HG03354 (cell line): ENCODE data around the gene COL27A1.

Source experiments
- ATAC-seq: cut with Tn5 transposase; IDR thresholded peaks from one replicate; pipeline ENCODE4 v1.9.1; 2021; ENCODE audit warnings: mild to moderate bottlenecking; ENCODE audit not compliant: unreplicated experiment, poor library complexity, severe bottlenecking

COL27A1 gene

DNA sequence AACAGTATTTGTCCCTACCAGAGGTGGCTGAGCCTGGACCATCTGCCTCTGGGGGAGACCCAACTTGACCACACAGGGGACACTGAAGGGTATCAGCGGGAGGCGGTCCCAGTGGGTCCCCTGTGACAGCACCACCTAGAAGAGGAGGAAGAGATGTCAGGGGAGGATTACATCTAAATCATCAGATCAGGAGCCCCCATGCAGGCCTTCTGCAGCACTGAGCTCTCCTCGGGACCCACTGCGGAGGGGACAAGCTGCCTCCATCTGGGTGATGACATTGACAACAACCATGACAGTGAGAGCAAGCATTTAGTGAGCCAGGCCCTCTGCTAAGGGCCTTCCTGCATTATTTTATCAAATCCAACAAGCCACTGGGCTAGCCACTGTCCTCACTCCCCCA lies 186.7 kb downstream of the COL27A1 start:
- no peak for ATAC-seq

DNA sequence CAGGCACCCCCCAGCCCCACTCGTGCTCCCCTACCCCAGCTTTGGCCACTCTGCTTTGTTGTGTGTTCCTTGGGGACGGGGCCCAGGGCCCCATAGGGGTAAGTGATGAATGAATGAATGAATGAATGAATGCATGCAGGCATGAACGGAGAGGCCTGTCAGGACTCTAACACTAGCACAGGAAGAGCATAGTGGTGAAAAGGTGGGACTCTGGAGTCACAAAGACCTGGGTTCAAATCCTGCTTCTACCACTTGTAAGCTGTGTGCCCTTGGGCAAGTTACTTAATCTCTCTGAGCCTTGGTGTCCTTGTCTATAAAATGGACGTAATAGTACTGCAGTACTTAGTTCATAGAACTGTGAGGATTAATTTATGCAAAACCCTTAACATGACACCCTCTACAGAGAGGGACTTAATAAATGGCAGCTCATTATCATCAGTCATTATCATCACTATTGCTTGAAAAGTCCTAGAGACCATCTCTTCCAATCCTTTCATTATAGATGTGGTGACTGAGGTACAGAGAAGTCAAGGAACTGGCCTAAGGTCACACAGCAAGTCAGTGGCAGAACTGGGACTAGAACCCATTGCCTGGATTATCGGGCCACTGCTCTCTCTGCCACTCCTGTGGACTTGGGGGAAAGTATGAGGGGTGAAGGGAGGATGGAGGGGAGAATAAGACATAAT lies 187.6 kb downstream of the COL27A1 start:
- no peak for ATAC-seq

DNA sequence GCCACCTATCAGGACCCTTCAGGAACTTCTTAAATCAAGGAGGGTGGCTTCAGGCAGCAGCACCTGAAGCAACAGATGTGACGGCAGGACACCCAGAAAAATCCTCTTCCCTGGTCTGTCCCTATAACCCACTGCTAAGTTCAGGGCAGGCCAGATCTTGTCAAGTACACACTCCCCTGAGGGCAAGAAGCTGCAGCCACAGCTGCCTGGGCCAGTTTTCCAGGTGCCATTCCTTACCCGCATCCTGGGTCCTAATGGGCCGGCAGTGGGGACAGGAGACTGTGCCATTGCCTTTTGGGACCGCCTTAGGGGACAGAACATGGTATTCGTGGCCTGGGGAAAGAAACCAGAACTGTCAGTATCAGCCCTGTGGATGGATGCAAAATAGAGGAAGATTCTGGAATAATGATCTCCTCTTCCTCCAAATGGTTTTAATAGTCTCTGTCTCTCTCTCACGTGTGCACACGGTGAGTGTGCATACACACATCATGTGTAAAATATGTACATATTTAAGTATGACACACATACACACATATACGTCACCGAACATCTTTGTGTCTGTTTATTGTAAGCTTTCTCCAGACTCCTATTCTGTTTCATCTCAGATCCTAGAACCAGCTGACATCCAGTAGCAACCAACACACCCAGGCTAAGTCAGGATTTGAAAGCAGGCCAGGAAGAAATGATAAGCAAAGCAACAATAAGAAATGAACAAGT lies 188.3 kb downstream of the COL27A1 start:
- ATAC-seq, result no peak

DNA sequence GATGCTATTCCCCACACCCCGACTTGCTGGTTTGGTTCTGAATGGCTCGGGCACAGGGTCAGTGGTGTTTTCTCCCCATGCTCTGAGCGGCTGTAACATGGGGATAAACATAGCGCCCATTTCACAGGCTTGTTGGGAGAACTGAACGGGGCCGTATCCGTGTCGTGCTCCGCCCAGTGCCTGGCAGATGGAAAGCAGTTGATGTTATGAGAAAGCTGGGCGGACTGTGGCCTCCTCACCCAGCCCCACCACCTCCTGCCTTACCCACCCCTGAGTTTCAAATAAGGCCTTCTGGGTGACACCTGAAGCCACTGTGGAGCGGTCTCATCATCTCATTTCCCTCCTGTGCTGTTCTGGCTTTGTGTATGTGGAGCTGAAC lies 188.8 kb downstream of the COL27A1 start:
- ATAC-seq, result no peak

DNA sequence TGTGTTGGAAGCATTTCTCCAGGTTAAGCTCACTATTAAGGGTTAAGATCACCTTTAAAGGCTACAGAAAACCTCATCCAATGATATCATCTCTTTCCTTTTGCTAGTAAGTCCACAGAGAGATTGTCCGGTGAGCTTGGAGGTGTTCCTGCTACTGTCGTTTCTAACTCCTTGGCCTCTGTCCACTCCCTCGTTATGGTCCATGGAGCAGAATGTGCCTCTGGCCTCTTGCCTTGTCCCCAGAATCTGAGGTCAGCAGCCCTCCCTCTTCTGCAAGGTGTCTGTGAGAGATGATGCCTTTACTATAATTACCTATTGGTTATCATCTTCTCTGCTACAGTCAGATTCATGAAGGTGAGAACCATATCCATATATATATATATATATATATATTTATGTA lies 189.4 kb downstream of the COL27A1 start:
- no peak for ATAC-seq

DNA sequence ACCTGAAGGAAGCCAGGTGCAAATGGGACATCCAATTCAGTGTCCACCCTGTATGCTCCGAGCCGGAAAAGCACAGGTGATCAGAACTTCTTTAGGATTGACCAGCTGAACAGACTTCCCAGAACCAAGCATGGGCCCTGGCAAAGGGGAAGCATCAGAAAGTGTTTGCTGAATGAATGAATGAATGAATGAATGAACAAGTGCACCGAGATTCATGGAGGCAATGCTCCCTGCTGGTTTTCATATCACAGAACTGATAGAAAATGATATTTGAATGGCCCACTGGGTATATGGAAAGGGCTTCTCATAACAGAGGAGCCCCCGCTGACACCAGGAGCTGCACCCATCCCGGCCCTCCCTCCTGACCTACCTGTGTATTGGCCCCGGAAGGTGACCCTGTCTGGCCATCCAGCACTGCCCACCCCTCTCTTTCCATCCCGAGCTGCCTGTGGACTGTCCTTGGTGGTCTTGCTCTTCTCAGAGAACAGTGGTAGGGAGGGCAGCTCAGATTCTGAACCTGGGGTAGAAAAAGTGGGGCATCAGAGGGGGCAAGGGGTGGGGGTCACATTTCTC lies 190.2 kb downstream of the COL27A1 start:
- no peak for ATAC-seq

DNA sequence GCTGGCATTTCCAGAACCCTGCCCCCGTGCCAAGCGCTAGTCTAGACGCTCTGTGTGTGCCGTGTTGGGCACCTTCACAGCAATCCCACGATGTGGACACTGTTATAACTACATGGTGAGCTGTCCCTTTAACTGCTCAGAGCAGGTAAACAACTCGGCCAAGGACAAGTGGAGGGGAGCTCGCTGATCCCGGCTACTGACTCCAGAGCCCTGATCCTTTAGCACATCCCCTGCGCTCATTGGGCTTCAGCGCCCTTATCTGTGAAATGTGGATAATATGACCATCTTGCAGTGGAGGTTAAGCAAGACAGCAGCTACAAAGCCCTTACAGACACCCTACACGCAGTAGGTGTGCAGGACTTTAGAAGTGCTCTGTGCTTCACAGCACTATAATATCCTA lies 190.8 kb downstream of the COL27A1 start:
- ATAC-seq, result no peak

DNA sequence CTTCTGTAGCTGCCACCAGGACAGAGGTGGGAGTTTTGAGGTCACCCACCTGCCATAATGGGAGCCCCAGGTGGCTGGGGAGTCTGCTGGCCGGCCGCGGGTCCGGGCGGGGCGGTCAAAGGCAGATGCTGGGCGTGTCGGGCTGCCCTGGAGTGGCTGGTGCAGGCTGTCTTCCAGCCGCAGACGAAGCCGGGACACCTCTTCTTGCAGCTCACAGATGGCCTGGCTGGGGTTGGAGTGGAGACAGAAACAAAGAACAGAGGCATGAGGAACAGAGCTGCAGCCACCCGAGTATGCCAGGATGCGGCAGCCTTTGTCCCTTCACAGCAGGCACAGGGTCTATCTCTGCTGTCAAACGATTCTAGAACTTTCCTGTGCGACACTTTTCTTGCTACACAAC lies 192.3 kb downstream of the COL27A1 start:
- no peak for ATAC-seq

DNA sequence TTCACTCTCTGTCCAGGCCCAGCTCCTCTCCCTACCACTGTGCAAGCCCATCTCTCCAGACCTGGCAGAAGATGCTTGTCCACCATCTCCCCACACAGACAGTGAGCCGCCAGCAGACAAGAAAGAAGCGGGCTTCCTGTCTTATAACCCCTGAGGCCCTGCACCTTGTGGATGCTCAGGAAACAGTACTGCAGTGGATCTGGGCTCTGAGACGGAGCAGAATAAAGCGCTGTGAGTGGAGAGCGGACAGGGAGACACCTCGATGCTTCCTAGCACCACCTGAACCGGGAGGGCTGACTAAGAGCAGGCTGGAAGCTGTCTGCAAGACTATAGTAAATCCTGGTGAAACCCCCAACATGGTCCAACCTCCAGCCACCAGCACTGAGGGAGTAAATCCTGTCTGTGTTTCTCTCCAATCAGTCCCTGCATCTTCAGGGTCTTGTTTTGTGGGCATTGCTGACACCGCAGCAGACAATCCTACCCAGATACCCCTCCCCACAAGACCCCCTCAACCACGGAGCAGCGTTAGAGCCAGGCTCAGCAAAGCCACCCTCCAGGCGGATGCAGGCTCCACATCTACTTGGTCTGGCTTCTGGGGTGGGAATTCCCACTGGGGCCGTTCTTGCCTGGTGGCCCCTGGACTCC lies 193.0 kb downstream of the COL27A1 start:
- ATAC-seq, result no peak

DNA sequence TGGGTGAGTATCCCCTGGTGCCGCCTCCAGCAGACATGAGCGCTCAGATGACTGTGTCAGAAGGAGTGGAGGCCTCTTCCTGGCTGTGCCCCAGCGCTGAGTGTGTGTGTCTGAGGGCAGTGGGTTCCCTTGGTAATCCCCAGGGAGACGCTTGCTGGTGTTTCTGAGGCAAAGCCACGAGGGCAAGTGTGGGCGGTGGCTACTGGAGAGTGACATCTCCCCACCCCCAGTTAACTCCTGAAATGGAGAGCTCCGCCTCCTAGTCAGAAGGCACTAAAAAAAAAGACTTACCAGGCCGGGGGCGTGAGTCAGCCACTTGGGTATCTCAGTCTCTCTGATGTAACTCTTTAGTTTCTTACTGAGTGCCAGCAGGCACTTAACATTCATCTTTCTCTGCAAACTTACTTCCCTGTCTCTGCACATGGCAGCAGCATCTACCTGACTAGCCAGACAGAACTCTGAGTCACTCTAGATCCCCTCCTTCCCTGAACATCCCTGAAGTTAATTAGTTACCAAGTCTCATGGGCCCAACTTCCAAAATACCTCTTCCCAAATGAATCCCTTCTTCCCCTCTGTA lies 193.7 kb downstream of the COL27A1 start:
- peak; percentile 89 for ATAC-seq

DNA sequence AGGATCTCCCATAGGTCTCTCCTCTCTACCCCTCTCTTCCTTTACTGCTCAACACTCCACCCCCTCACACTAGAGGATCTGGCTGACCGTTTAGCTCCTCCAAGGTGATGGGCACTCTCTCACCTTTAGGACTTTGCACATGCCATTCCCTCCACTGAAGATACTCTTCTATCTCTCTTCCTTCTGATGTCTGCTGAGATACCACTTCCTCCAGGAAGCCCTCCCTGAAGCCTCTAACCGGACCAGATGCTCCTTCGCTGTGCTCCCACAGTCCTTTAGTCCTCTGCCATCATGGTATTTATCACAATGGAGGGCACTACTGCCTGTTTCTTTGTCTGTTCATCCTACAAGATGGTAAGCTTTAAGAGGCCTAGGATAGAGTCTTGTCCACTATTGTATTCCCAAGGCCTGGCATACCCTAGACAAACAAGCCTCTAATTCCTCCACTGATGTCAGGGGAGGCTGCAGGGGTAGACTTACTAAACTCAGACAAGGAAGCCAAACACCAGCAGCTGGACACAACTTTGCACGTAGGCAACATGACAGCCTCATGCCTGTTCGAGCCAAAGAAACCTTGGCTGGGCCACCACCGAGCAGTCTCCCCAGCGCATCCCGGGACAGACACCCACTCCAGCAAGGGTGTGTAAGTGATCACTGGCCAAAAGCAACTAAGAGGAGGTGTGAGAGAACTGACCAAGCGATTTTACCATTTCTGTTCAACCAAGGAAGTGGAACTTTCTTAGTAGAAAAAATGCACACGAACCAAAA lies 194.6 kb downstream of the COL27A1 start:
- ATAC-seq, result no peak

DNA sequence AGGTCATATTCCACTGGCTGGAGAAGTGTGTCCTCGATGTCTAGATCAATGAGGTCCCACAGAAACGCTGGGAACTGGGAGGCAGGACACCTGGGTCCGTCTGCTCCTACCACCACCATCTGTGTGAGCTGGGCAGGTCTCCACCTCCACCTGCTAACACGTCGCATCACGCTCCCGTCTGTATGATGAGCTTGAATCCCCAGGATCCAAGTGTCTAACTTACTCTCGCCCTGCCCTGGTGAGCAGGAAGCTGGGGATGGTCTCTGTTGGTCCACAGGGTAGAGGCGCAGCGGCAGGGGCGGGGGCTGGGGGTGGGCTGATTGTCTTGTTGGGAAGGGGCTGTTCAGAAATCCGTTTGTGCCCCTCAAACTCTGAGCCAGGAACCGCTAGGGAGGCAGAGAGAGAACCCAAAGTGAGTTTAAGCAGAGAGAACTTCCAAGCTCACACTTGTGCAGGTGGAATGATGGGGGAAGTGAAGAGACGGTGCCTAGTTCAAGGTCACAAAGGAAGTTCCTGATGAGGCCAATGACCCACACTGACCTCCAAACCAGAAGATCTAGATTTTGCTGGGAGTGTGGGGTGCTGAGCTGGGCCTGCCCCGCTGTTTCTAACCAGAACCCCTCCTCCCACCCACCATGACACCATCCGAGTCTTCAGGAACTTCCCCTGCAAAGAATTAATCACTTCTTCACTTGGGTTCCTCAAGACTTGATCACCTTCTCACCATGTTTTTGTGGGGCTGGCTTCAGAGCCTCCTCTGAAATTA lies 195.5 kb downstream of the COL27A1 start:
- ATAC-seq, result no peak

DNA sequence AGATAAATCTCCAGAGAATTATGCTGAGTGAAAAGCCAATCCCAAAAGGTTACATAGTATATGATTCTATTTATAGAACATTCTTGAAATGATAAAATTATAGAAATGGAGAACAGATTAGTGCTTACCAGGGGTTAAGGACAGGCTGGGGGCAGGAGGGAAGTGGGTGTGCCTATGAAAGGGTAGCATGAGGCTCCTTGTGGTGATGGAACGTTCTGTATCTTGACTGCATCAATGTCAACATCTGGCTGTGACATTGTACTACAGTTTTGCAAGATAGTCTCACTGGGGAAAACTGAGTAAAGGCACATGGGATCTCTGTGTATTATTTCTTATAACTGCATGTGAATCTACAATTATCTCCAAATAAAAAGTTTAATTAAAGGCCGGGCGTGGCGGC lies 196.6 kb downstream of the COL27A1 start:
- no peak for ATAC-seq

DNA sequence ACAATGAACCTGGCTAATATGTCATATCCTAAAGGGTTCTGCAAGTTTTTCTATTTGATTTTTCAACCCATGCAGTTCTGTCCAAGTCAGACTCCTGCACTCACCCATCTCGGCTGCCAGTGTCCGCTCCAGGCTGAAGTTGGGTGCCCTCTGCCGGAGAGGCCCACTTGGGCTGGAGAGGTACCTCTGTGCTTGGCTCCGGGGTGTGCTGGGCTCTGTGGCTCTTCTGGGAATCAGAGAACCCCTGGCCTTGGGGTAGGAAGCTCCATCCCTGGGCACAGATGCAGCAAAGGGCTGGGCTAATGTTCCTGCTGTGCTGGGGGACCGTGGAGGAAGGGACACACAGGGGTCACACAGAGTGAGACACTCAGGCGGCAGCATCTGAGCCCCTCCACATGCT lies 200.5 kb downstream of the COL27A1 start:
- no peak for ATAC-seq

DNA sequence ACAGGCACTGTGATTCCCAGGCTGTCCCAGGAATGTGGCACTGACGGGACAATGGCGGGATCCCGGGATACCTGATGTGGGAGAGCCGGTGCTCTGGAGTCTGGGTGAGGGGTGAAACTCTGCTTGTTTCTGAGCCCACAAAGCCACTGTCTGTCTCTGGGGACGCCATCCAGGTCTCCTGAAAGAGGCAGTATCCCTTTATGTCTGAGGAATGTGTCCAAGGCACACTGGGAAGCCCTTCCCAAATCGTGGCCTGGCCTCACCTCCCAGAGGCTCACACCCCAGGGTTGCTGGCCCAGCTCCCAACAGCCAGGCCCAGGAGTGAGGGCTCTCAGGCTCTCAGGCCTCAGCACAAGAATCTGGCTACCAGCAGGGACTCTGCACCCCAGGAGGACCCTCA lies 201.5 kb downstream of the COL27A1 start:
- no peak for ATAC-seq

DNA sequence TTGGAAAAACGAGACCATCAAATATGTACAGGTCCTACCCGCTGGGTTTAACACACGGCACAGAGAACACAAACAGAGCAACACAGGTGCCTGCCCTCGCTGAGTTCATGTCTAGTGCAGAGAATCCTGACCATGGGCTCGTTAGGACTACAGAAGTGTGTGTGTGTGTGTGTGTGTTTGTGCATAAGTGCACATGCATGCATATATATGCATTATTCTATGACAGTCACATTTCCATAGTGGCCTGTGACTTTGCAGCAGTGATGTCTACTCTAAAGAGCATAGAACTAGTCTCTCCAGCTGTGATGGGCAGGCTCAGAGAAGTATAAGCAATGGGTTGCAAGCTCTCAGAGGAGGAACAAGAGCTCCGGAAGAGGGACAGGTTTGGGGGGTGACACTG lies 202.0 kb downstream of the COL27A1 start:
- ATAC-seq, result no peak

DNA sequence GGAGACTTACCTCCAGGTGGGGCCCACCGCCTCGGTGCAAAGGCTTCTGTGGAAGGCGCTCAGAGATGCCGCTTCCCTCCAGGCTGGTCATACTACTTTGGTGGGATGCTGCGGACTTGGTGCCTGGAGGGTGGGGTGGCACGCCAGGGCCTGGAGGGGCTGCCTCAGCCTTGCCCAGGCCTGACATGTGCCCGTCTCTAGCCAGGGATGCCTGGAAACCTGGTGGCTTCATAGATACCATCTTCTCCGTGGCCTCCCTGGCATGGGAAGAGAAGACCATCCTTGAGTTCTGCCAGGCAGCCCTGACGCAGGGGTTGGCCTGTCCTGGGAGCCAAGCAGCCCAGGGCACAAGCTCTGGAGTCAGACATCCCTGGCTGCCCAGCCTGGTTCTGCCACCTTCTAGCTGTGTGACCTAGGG lies 202.6 kb downstream of the COL27A1 start:
- ATAC-seq, result no peak

DNA sequence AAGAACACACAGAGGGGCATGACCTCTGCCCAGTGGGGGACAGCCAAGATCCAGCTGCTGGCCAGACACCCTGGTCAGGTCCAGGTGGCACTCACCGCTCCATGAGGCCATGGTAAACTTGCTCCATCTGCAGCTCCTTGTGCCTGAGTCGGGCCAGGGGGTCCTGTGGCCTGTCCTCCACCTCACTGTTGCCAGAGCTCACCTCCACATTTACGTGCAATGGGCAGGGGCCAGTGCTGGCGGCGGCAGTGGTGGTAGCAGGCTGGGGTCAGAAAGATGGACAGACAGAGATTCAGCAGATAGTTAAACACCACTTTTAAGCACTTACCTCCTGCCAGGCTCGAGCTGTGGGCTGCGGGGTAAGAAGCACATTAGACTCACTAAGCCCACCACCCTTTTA lies 204.5 kb downstream of the COL27A1 start:
- ATAC-seq, result no peak

DNA sequence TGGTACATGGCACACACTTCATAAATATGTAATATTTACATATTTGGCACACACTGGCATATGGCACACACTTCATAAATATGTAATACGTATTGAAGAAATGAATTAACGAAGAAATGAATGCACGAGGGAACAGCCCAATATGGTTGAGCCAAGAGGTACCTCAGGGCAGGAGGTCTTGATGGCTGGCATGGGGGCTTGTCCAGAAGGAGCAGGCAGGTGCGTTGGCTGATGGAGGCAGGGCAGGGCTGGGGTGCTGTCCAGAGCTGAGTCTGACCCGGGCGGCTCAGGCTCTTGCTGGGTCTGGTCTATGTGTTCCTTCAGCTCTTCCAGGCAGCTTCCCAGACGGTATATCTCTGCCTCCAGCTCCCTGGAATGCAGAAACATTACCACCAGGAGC lies 206.2 kb downstream of the COL27A1 start:
- no peak for ATAC-seq
